ENCODE results near the gene DAB2IP. TPM values are rescaled to one million over a fixed set of nuclear protein-coding genes. Genes with fewer than 3 reads are reported as not detected.
A peak's percentile ranks its signal among the peaks of the same experiment; 100 is the strongest.

Gene DAB2IP
- total and polyA plus RNA-seq, 2 of the 4 experiments (the other 2 are of a cell fraction), result 5.6 to 17.2 TPM

DNA sequence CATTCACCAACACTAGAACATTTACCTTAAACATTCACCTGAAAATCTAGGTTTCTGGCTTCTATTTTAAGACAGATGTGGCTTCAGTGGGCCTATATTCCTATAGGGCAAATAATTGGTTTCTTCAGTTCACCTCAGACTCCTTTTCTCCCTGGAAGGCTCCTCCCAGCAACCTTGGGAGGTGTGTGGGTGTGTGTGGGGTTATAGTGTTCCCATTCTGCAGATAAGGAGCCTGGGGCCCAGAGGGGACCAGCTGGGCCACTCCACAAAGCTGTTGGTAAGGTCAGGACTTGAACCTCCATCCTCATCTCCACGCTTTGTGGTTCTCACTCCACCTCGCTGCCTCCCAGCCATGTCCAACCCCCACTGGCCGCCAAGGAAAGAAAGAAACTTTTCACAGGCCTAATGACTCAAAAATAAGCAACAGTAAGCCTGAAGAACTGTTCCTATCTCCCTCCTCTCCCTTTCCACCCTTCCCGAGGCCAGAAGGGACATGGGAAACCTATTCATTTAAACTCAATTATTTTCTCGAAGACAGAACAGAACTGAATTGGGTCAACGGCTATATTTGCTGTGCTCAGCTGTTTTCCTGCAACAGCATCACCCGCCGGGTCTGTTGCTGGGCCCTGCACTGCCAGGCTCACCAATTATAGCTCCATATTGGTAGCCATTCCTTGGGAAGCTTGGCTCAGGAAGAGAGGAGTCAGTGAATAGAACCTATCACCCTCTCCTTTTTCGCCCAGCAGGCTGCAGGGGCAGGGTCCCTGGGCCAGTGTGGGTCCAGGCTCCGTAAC is 78.5 kb downstream of the DAB2IP start:
- Histone ChIP-seq H4K20me1 (ENCODE audit: insufficient read depth, low read length) (peaks cover 18% of the 10 kb centered on the region; the same call in 1 of the 2 replicates), H3K79me1 (ENCODE audit: low read depth in 1 of 2, low read length in 2 of 2) (peaks cover 38 to 90% of the 10 kb centered on the region in 2 experiments), H4K91ac (ENCODE audit: insufficient read depth, low read depth, low read length) (no peak overlapping the region), H3K4me2 (ENCODE audit: low read depth, low read length) (no peak overlapping the region), H4K5ac (ENCODE audit: low read depth, low read length) (no peak overlapping the region), H2BK120ac (ENCODE audit: low read depth, low read length) (no peak overlapping the region), H2BK20ac (ENCODE audit: low read depth, low read length) (no peak overlapping the region), H3K36me3 (ENCODE audit: control insufficient read depth, insufficient read depth, low read length) (no peaks in the 10 kb centered on the region), H3K14ac (replicated peaks; ENCODE audit: low read depth, low read length) (no peak overlapping the region), H2BK5ac (ENCODE audit: low read depth, low read length, poor library complexity, severe bottlenecking) (no peak overlapping the region), H2BK15ac (ENCODE audit: low read depth, low read length) (no peak overlapping the region), H3K27me3 (ENCODE audit: control insufficient read depth, insufficient read depth, low read length) (no peaks in the 10 kb centered on the region), H4K8ac (ENCODE audit: low read depth in 2 of 2, low read length in 2 of 2) (no peak overlapping the region), H3K9me1 (ENCODE audit: insufficient read depth, low read length) (peaks cover 11% of the 10 kb centered on the region), H3K9me3 (ENCODE audit: control insufficient read depth, insufficient read depth, low read length) (no peaks in the 10 kb centered on the region), H3K56ac (ENCODE audit: extremely low read depth, insufficient read depth, low read length) (no peak overlapping the region), H2AFZ (replicated peaks; ENCODE audit: low read length, poor library complexity) (no peak overlapping the region), H3K27ac (ENCODE audit: insufficient read depth, low read length) (no peak overlapping the region), H3K4ac (ENCODE audit: low read depth, low read length) (no peak overlapping the region), H2AK9ac (replicated peaks; ENCODE audit: low read depth, low read length, poor library complexity) (no peak overlapping the region), H2AK5ac (ENCODE audit: low read depth, low read length) (no peak overlapping the region; the same call in 1 of the 2 replicates), H3K4me3 (ENCODE audit: insufficient read depth, low read depth, low read length) (no peak overlapping the region), H3K23ac (ENCODE audit: low read depth, low read length) (no peak overlapping the region), H3K18ac (ENCODE audit: low read depth, low read length) (no peak overlapping the region), H3K4me1 (ENCODE audit: control insufficient read depth, insufficient read depth, low read length) (peaks cover 18% of the 10 kb centered on the region), H3K9ac (ENCODE audit: low read depth, low read length) (no peak overlapping the region)
- no peak for DNase-seq
- BruUV-seq (replicated peaks), result no TSS peak
- in situ Hi-C loops (cut with MboI; ENCODE audit: low sequenced_read_pairs) (no loop called here), intact Hi-C loops (cut with micrococcal nuclease) (no loop called here), dilution Hi-C loops (cut with HindIII; ENCODE audit: low sequenced_read_pairs, unreplicated experiment) (no loop called here)
- ATAC-seq (ENCODE audit: low read depth), result no peak
- 88% methylated on average over 6 of the region's 10 CpGs; no CpG with 5 or more reads in 1 of the 2 experiments for WGBS, 2 experiments (ENCODE audit: extremely low coverage in 2 of 2, insufficient read length in 1 of 2)
- CTCF ChIA-PET, result no interaction called here
- POLR2A ChIA-PET (ENCODE audit: unreplicated experiment), result no interaction called here
- TF ChIP-seq MAFK (IDR thresholded peaks at IDR 0.05; ENCODE audit: low read depth, low read length), result peak; percentile 86
- TF ChIP-seq RAD21 (IDR thresholded peaks at IDR 0.05; ENCODE audit: low read length), result no peak
